CD4-positive, alpha-beta T cell (primary cell): ENCODE data around the gene JPH4. TPM values are rescaled to one million over a fixed set of nuclear protein-coding genes. Genes with fewer than 3 reads are reported as not detected.
A peak's percentile ranks its signal among the peaks of the same experiment; 100 is the strongest.

Experiments used
- ATAC-seq: fragments of 200-7000 bp; cut with Tn5 transposase; one replicate; pipeline ENCODE4 v1.10.0; 2022; ENCODE audit warnings: mild to moderate bottlenecking; ENCODE audit not compliant: poor library complexity
- CTCF ChIA-PET: fragments of 350-600 bp; sonication (Branson Sonifier 250); formaldehyde crosslinking; loops from one replicate; lab custom pipeline; 2021; ENCODE audit warnings: antibody characterized with exemption, inconsistent platforms; lab: Charles Lee
- POLR2A ChIA-PET: fragments of 350-600 bp; sonication (Branson Sonifier 250); formaldehyde crosslinking; loops from one replicate; lab custom pipeline; 2021; ENCODE audit warnings: antibody characterized with exemption, inconsistent platforms; lab: Charles Lee
- DNase-seq, 14 experiments: peaks; one replicate each; pipeline ENCODE4 v3.0.0-alpha.2; 2013 to 2020; ENCODE audit warnings: mixed read lengths in 2 of 14
- H3K27ac ChIP-seq, 2 donors: one replicate each; pipeline versions ENCODE4 v1.5.1 to v1.7.0; 2013; ENCODE audit warnings: low read length in 2 of 2, low read depth in 1 of 2, mild to moderate bottlenecking in 1 of 2
- H3K27me3 ChIP-seq, 2 experiments: 1 replicate in 1 of 2; 2 replicates in 1 of 2; pipeline versions ENCODE4 v1.6.1 to v1.7.0; 2013; ENCODE audit warnings: low read length in 2 of 2, control low read depth in 1 of 2, mild to moderate bottlenecking in 1 of 2, moderate library complexity in 1 of 2; ENCODE audit not compliant: insufficient read depth in 2 of 2, control insufficient read depth in 1 of 2
- H3K36me3 ChIP-seq: one replicate; pipeline ENCODE4 v1.6.1; 2013; ENCODE audit warnings: low read length, control low read depth; ENCODE audit not compliant: insufficient read depth
- H3K4me1 ChIP-seq: one replicate; pipeline ENCODE4 v1.6.1; 2013; ENCODE audit warnings: low read length, control low read depth; ENCODE audit not compliant: insufficient read depth
- H3K4me3 ChIP-seq: one replicate; pipeline ENCODE4 v1.5.1; 2013; ENCODE audit warnings: mild to moderate bottlenecking, low read length, moderate library complexity
- H3K9me3 ChIP-seq, 2 experiments: 1 replicate in 1 of 2; 2 replicates in 1 of 2; pipeline versions ENCODE4 v1.6.1 to v1.7.0; 2013; ENCODE audit warnings: low read length in 2 of 2, mild to moderate bottlenecking in 2 of 2, control low read depth in 1 of 2, moderate library complexity in 1 of 2; ENCODE audit not compliant: control insufficient read depth in 1 of 2, insufficient read depth in 1 of 2
- H3K27ac Mint-ChIP-seq: one replicate; pipeline ENCODE4 v1.8.0; 2020; ENCODE audit warnings: mixed read lengths
- H3K27me3 Mint-ChIP-seq: one replicate; pipeline ENCODE4 v1.8.0; 2021; ENCODE audit warnings: mixed read lengths
- H3K36me3 Mint-ChIP-seq: one replicate; pipeline ENCODE4 v1.8.0; 2021; ENCODE audit warnings: low read depth, mixed read lengths
- H3K4me1 Mint-ChIP-seq: one replicate; pipeline ENCODE4 v1.8.0; 2021; ENCODE audit warnings: low read depth, mixed read lengths
- H3K4me3 Mint-ChIP-seq: one replicate; pipeline ENCODE4 v1.8.0; 2020; ENCODE audit warnings: mild to moderate bottlenecking, mixed read lengths
- H3K9me3 Mint-ChIP-seq: one replicate; pipeline ENCODE4 v1.8.0; 2020; ENCODE audit warnings: mixed read lengths
- intact Hi-C, 2 experiments: fragments of 100-400 bp; cut with DNase I in 1 of 2; cut with micrococcal nuclease in 1 of 2; formaldehyde crosslinking; loops; one replicate each; pipeline versions ENCODE4 v1.15.1 to v1.9.0; 2023 to 2025; cut with DNase I, micrococcal nuclease
- total RNA-seq, 174 experiments: library from RNA in 2 of 174; stranded (reverse) in 2 of 174; gene quantifications; one replicate each; pipeline ENCODE4 v1.2.3 and lab custom pipeline; 2021 to 2026
- TF ChIP-seq, protein P1 (sequence below): fragments of 200-600 bp; IDR thresholded peaks from one replicate; pipeline ENCODE4 v1.8.0; 2022; ENCODE audit warnings: antibody characterized with exemption, mild to moderate bottlenecking

The JPH4 gene
- total RNA-seq, 2 experiments from 2014 or later, result not detected

- Mint-ChIP-seq H3K36me3 (peaks cover 20% of the 10 kb centered on the region), H3K27me3 (peaks cover 9% of the 10 kb centered on the region), H3K4me1 (peaks cover 43% of the 10 kb centered on the region), H3K4me3 (peak overlapping the region; percentile 99), H3K27ac (peak overlapping the region; percentile 79), H3K9me3 (no peaks in the 10 kb centered on the region)
- TF ChIP-seq, protein P1, sequence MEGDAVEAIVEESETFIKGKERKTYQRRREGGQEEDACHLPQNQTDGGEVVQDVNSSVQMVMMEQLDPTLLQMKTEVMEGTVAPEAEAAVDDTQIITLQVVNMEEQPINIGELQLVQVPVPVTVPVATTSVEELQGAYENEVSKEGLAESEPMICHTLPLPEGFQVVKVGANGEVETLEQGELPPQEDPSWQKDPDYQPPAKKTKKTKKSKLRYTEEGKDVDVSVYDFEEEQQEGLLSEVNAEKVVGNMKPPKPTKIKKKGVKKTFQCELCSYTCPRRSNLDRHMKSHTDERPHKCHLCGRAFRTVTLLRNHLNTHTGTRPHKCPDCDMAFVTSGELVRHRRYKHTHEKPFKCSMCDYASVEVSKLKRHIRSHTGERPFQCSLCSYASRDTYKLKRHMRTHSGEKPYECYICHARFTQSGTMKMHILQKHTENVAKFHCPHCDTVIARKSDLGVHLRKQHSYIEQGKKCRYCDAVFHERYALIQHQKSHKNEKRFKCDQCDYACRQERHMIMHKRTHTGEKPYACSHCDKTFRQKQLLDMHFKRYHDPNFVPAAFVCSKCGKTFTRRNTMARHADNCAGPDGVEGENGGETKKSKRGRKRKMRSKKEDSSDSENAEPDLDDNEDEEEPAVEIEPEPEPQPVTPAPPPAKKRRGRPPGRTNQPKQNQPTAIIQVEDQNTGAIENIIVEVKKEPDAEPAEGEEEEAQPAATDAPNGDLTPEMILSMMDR, result no peak
- DNase-seq (no peak), ATAC-seq (no peak)
- Histone ChIP-seq H3K27me3 (peaks cover 6 to 7% of the 10 kb centered on the region in 2 experiments), H3K36me3 (peaks cover 23% of the 10 kb centered on the region), H3K4me3 (peak overlapping the region; percentile 94), H3K9me3 (no peaks in the 10 kb centered on the region), H3K4me1 (peaks cover 46% of the 10 kb centered on the region), H3K27ac (peak overlapping the region; percentile 87 to 89)
- ChIA-PET CTCF (interaction anchor here (2.0 kb wide), 1 partner anchor 77 kb away, joined by 8 read pairs; no protein-coding TSS in a partner anchor), POLR2A (interaction anchor here (0.6 to 1.5 kb wide), 6 partner anchors 11 to 887 kb away, joined by 3 to 4 read pairs (median 3); partner anchors contain the start of genes C14orf119, NGDN and SDR39U1)
- intact Hi-C loops, result loop anchor here (1.0 to 5.0 kb wide), 4 partner anchors 12 to 288 kb away; partner anchors contain the start of genes AP1G2 (in 1 of the 2) and PABPN1 (in 1 of the 2)
Observed at GRCh38 chr14:23555533-23555881, 23.1 kb downstream of the JPH4 start.

DNA sequence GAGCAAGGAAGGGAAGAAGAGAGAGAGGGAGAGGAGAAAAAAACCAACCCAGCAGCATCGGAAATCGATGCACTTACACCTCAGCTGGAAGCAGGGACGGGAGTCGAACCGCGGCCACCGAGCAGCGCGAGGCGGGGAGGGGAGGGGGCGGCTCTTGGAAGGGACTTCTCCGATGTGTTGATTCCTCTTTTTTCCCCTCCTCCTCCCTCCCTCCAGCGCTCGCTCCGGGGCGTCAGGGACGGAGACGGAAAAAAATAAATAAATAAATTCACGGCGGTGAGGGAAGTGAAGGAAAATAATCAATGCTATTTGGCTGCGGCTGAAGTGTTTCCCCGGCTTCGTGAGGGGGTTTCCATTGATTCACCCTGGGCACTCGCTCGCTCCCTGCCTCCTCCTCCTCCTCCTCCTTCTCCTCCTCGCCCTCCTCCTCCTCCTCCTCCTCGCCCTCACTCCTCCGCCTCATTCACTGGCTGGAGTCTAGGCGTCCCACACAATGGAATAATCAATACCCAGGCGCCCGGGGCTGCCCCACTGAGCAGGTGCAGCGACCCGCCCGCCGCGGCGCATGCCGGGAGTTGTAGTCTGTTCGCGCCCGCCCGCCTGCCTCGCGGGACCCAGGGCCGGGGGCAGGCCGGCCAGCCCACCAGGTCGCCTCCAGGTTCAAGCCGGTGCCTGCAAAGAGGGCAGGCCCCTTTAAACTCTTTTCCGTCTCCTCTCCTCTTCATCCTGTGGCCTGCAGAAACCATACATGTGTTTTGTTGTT is 27.1 kb downstream of the JPH4 start, which contains the start of gene ZFHX2:
Gene ZFHX2 (minus strand): TSS at position 500 of the 763 bp plus-strand sequence. CDS start 16,440 bp downstream, outside the sequence.
- CTCF ChIA-PET, result interaction anchor here (1.0 to 1.8 kb wide), 3 partner anchors 8 to 73 kb away, joined by 3 to 8 read pairs (median 6); no protein-coding TSS in a partner anchor
- H3K27ac ChIP-seq, result no peak within 1 kb of the TSS
- peaks cover 12 to 18% of the 10 kb centered on the region in 2 experiments for H3K27me3 ChIP-seq
- DNase-seq (peak; percentile 44 to 86 (median 64)), ATAC-seq (peak; percentile 58)
- intact Hi-C loops, result no loop called here
- peak within 1 kb of the TSS; percentile 77 for H3K4me3 ChIP-seq
- peaks cover 25% of the 10 kb centered on the region for H3K4me1 Mint-ChIP-seq
- H3K4me3 Mint-ChIP-seq, result no peak within 1 kb of the TSS
- no peaks in the 10 kb centered on the region for H3K36me3 ChIP-seq
- TF ChIP-seq, protein P1, result no peak
- POLR2A ChIA-PET, result interaction anchor here (0.5 to 1.4 kb wide), 5 partner anchors 11 to 620 kb away, joined by 3 to 5 read pairs (median 3); partner anchors contain the start of gene PPP1R3E
- H3K4me1 ChIP-seq, result peaks cover 29% of the 10 kb centered on the region
- no peaks in the 10 kb centered on the region for H3K9me3 Mint-ChIP-seq
- H3K9me3 ChIP-seq, result no peaks in the 10 kb centered on the region
- H3K27ac Mint-ChIP-seq, result peak within 1 kb of the TSS; percentile 59
- H3K27me3 Mint-ChIP-seq, result peaks cover 9% of the 10 kb centered on the region
- no peaks in the 10 kb centered on the region for H3K36me3 Mint-ChIP-seq

DNA sequence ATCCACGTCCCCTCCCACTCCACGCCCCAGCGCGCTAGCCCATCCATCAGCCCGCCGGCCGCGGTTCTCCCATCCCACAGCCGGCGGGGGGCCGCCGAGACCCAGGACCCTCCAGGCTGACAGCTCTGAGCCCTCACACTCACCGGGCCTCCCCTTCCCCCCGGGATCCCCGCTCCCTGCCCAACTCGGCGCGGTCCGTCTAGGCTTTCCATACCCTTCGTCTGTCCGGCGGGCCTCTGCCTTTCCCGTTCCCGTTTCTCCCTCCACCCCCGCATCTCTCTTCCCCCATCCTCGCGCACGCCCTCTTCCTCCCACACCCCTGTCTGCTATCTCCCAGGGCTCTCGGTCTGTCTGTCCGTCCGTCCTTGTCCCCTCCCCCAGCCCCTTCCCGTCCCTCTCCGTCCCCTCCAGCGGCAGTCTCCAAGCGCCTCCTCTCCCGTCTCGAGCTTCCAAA is 27.8 kb downstream of the JPH4 start:
- H3K4me3 ChIP-seq, result peak overlapping the region; percentile 77
- H3K4me1 ChIP-seq, result peaks cover 25% of the 10 kb centered on the region
- DNase-seq (no peak), ATAC-seq (no peak)
- Mint-ChIP-seq H3K27ac (no peak overlapping the region), H3K27me3 (peaks cover 9% of the 10 kb centered on the region), H3K36me3 (no peaks in the 10 kb centered on the region), H3K4me3 (no peak overlapping the region), H3K4me1 (peaks cover 19% of the 10 kb centered on the region), H3K9me3 (no peaks in the 10 kb centered on the region)
- intact Hi-C loops, result no loop called here
- no peaks in the 10 kb centered on the region for H3K9me3 ChIP-seq
- TF ChIP-seq, protein P1, result no peak
- ChIA-PET CTCF (interaction anchor here (1.1 to 1.8 kb wide), 2 partner anchors 9 to 72 kb away, joined by 6 to 8 read pairs; no protein-coding TSS in a partner anchor), POLR2A (interaction anchor here (1.0 to 1.1 kb wide), 2 partner anchors 248 to 249 kb away, joined by 3 read pairs; partner anchors contain the start of gene PPP1R3E)
- no peaks in the 10 kb centered on the region for H3K36me3 ChIP-seq
- H3K27me3 ChIP-seq, result peaks cover 12 to 18% of the 10 kb centered on the region in 2 experiments
- no peak overlapping the region for H3K27ac ChIP-seq
